ENCODE data around the gene FTSJ3.

DNA sequence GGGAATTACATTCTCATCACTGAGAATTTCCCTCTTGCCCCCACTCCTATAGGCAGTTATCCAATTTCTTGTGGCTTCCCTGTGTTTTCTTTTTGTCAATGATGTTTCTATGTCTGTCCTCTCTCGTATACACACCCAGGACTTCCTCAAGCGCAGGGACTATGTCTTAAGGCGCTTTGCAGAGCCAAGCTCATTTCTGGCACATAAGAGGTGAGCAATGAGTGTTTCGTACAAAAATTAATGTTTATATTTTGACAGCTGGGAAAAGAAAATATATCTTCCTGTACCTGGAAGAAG lies 52.5 kb downstream of the FTSJ3 start:
- TF ChIP-seq, protein P1, sequence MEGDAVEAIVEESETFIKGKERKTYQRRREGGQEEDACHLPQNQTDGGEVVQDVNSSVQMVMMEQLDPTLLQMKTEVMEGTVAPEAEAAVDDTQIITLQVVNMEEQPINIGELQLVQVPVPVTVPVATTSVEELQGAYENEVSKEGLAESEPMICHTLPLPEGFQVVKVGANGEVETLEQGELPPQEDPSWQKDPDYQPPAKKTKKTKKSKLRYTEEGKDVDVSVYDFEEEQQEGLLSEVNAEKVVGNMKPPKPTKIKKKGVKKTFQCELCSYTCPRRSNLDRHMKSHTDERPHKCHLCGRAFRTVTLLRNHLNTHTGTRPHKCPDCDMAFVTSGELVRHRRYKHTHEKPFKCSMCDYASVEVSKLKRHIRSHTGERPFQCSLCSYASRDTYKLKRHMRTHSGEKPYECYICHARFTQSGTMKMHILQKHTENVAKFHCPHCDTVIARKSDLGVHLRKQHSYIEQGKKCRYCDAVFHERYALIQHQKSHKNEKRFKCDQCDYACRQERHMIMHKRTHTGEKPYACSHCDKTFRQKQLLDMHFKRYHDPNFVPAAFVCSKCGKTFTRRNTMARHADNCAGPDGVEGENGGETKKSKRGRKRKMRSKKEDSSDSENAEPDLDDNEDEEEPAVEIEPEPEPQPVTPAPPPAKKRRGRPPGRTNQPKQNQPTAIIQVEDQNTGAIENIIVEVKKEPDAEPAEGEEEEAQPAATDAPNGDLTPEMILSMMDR (IDR thresholded peaks at IDR 0.05), result no peak
- no peak for TF ChIP-seq POLR2A (IDR thresholded peaks at IDR 0.05)

Data from heart left ventricle (tissue), 13 donors.